HG02759 (cell line): ENCODE measurements around the gene COL4A1.

Source experiments
- ATAC-seq: cut with Tn5 transposase; IDR thresholded peaks from one replicate; pipeline ENCODE4 v1.9.1; 2021; ENCODE audit warnings: mild to moderate bottlenecking, moderate library complexity; ENCODE audit not compliant: unreplicated experiment

COL4A1 gene

DNA sequence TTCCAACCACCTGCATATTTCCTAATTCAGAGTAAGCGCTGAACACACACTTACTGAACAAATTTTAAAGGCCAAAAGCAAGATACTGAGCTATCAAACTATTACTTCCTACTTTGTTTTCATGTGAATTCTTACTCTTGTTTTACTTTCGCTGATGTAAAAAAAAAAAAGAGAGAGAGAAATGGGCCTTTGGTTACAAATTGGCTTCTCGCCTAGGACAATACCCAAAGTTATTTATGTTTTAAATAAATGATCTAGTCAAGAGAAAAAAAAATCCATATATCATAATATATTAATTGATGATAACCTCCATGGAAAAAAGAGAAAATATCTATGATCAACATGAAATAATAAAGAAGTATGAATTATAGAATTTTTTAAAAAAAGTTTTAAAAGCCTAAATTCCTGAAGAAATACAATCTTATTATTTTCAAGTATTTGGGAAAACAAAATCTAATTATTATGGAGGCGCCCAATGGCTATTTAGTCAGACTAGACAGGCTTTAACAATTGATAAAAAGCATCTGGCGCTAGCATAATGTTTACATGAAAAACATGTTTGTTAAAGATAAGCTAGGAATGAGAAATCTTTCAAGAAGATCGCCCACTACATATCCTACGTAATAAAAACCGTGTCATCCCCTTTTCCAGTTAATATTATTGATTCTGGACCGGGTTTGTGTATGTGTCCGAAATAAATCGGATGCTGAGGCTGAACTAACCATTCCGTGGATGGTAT is 9.0 kb downstream of the COL4A1 start:
- no peak for ATAC-seq

- no peak for ATAC-seq
Observed at GRCh38 chr13:110297011-110297410, 9.9 kb downstream of the COL4A1 start.

GRCh38 chr13:110294622-110295021 is 12.3 kb downstream of the COL4A1 start:
- ATAC-seq = no peak

GRCh38 chr13:110294146-110294545 is 12.8 kb downstream of the COL4A1 start:
- no peak for ATAC-seq

- no peak for ATAC-seq
Observed at GRCh38 chr13:110293649-110294048, 13.3 kb downstream of the COL4A1 start.

DNA sequence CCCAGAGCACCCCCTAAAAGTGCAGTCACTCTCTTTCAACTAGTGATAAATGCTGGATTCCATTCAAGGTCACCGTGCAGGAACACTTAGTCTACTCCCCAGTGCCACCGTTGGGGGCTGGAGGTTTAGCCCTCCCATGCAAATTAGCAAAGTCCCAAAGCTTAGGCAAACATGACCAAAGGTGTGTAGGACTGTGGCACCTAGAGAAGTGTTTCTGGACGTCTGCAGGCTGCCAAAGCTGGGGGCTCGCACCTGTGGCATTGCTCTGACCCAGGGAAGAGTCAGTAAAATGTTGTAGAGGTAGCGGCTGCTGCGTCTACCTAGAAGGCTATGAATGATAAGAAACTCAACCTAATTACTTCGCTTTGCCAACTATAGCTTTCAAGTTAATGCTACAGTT is 13.9 kb downstream of the COL4A1 start:
- ATAC-seq = no peak

- no peak for ATAC-seq
Observed at GRCh38 chr13:110291286-110291685, 15.7 kb downstream of the COL4A1 start.

DNA sequence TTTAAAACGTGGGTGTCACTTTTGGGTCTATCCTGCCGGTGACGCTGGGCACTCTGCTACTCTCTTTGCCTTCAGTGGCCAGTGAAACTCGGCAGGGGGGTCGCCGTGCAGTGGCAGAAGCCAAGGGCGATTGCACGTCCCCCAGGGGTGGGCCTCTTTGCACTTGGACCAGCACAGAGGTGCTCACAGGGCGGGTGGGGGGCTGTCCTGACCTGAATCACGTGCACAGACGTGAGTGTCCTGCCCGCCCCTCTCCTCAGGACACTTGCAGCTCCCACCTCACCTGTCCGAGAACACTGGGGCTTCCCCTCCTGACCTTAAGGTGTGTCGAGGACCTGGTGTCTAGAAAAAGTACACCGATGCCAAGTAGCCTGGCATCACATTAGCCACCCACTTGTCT is 16.1 kb downstream of the COL4A1 start:
- no peak for ATAC-seq

DNA sequence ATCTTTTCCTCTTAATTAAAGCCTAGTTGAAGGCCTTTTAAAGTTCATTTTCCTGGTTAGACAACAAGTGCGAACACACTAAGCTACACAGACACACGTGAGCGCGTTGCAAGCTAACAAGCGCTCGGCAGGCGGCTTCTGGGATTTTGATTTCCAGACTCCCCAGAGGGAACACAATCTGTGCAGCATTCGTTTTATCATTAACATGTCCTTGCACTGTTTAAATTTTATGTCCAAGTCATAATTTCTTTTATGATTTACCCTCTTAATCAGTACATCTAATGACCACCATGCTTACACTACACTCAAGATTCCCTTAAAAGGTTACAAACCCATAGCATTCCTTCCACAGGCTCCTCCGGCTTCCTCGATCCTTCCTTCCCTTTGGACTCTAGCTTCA is 16.8 kb downstream of the COL4A1 start:
- ATAC-seq = no peak

DNA sequence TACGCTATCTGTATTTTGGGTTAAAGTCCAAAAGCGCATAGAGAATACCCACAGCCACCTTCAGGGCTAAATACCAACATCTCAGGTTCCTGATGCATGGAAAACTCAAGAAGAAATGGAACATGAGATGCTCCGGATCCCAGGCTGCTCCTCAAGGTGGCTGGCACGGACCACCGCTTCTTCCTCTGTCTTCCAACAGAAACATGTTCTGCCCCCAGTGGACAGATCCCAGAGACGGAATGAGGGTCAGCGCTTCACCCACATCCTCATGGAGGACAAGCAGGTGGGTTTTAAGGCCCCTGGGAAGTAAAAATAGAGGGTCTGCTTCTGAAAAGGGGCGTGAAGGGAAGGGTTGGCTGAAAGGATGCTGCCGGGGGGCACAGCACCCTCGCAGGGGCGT is 17.3 kb downstream of the COL4A1 start:
- ATAC-seq = no peak

GRCh38 chr13:110289174-110289573 is 17.8 kb downstream of the COL4A1 start:
- ATAC-seq = no peak

GRCh38 chr13:110286833-110287819 is 19.8 kb downstream of the COL4A1 start:
- ATAC-seq = no peak

DNA sequence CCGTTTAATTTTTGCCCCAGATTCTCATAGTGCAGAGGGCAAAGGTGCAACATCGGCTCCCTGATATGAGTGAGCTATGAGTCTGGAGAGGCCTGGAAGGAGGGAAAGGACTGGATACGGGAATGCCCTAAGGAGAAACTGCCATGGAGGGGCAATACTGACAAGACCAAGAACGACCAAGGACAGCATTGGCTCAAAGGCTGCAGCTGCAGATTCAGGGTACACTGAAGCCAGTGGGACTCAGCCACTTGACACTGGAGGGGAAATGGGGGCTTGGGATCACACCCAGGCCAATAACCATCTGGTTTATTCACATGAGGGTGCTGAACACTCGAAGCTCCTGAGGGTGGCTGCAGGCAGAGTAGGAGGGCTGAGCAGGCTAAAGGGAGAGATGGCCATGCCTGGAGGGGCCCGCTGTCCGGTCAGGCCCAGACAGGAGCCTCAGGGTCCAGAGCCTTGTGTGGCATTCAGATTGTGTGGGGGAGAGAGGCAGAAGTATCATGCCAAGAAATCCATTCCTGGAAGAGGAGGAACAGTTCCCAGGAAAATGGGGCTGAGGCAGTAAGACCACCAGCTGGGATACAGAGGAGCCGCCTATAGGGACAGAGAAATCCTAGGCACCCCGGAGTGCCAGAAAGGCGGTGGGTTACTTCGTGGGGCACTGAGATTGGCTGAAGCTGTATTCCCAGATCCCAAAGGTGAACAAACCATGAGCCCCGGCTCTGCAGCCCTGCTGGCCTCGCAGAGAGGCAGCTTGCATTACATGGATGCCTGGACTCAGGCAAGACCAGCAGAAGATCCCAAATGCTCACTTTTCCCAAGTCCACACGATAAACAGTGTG is 20.7 kb downstream of the COL4A1 start:
- ATAC-seq = no peak

GRCh38 chr13:110284779-110285484 is 22.0 kb downstream of the COL4A1 start:
- ATAC-seq = no peak

- ATAC-seq = no peak
Observed at GRCh38 chr13:110283736-110284517, 23.0 kb downstream of the COL4A1 start.

GRCh38 chr13:110282316-110282841 is 24.6 kb downstream of the COL4A1 start:
- no peak for ATAC-seq

- no peak for ATAC-seq
Observed at GRCh38 chr13:110281736-110282135, 25.2 kb downstream of the COL4A1 start.

GRCh38 chr13:110280985-110281688 is 25.8 kb downstream of the COL4A1 start:
- ATAC-seq = no peak
